B cell (primary cell): Measurements from ENCODE around the gene CFB.

Source experiments
- CTCF ChIP-seq: fragments of 200-600 bp; IDR thresholded peaks from one replicate; pipeline ENCODE4 v1.8.0; 2022; ENCODE audit warnings: antibody characterized with exemption, mild to moderate bottlenecking
- EZH2 ChIP-seq: IDR thresholded peaks from 2 replicates; pipeline ENCODE4 v1.6.1; 2012; ENCODE audit warnings: borderline replicate concordance, low read depth, mild to moderate bottlenecking, moderate library complexity, low read length; ENCODE audit not compliant: insufficient read depth, poor library complexity, severe bottlenecking

DNA sequence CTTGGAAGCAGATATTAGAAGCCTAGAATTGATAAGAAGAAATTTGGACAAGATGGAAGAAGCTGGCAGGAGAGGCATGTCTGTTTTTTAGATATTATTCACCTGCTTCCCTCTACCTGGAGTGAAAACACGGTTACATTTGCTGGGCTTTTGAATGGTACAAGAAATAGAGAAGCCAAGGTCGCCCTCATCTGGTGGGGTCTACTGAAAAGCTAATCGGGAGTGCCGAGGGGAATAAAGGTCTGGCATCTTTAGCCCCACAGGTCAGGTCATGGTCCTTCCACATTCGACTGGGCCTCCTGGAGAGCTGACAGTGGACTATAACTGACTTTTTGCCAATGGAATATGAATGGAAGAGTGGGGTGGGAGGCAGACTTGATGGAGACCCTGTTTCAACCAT, 23.0 kb upstream of the CFB start:
- TF ChIP-seq CTCF, result no peak
- no peak for TF ChIP-seq EZH2
